Activated CD8-positive, alpha-beta memory T cell treated with anti-CD3 and anti-CD28 coated beads, Interleukin-2, amount 10 ng/mL, durations not matched to agents 7 days and 5 days (primary cell): ENCODE measurements around the gene UNC13A. TPM values are rescaled to one million over a fixed set of nuclear protein-coding genes. Genes with fewer than 3 reads are reported as not detected.
A peak's percentile ranks its signal among the peaks of the same experiment; 100 is the strongest.

Experiments
- ATAC-seq: fragments of 150-1000 bp; cut with Tn5 transposase; one replicate; pipeline ENCODE4 v1.10.0; 2021; ENCODE audit warnings: moderate library complexity
- CTCF ChIA-PET: fragments of 350-600 bp; sonication (Branson Sonifier 250); formaldehyde crosslinking; loops from one replicate; lab custom pipeline; 2021; ENCODE audit warnings: antibody characterized with exemption; lab: Charles Lee
- DNase-seq: peaks from one replicate; pipeline ENCODE4 v3.0.0-alpha.2; 2020
- H3K27ac Mint-ChIP-seq: one replicate; pipeline ENCODE4 v1.8.0; 2021; ENCODE audit warnings: mild to moderate bottlenecking, mixed read lengths
- H3K27me3 Mint-ChIP-seq: one replicate; pipeline ENCODE4 v1.8.0; 2021; ENCODE audit warnings: mixed read lengths
- H3K36me3 Mint-ChIP-seq: one replicate; pipeline ENCODE4 v1.8.0; 2021; ENCODE audit warnings: mild to moderate bottlenecking, mixed read lengths
- H3K4me1 Mint-ChIP-seq: one replicate; pipeline ENCODE4 v1.8.0; 2021; ENCODE audit warnings: mixed read lengths
- H3K4me3 Mint-ChIP-seq: one replicate; pipeline ENCODE4 v1.8.0; 2021; ENCODE audit warnings: mild to moderate bottlenecking, moderate library complexity, mixed read lengths
- H3K9me3 Mint-ChIP-seq: one replicate; pipeline ENCODE4 v1.8.0; 2022; ENCODE audit warnings: low read depth, mixed read lengths
- total RNA-seq, 2 experiments: library from RNA; stranded (reverse); gene quantifications; one replicate each; pipeline ENCODE4 v1.2.3, GENCODE V29; 2021

UNC13A gene
- total RNA-seq, 2 experiments from 2014 or later, result 0.02 to 0.18 TPM

- Mint-ChIP-seq H3K27ac (no peak overlapping the region), H3K4me3 (no peak overlapping the region), H3K4me1 (peaks cover 13% of the 10 kb centered on the region), H3K27me3 (no peaks in the 10 kb centered on the region), H3K36me3 (no peaks in the 10 kb centered on the region), H3K9me3 (no peaks in the 10 kb centered on the region)
- no peak for DNase-seq
- ATAC-seq, result no peak
- CTCF ChIA-PET, result no interaction called here
Observed at GRCh38 chr19:17626456-17627015, 61.6 kb downstream of the UNC13A start.

GRCh38 chr19:17625980-17626379, 62.2 kb downstream of the UNC13A start:
- no peak for ATAC-seq
- no peaks in the 10 kb centered on the region for H3K9me3 Mint-ChIP-seq
- CTCF ChIA-PET, result no interaction called here
- H3K27ac Mint-ChIP-seq, result no peak overlapping the region
- H3K4me1 Mint-ChIP-seq, result peaks cover 17% of the 10 kb centered on the region
- no peaks in the 10 kb centered on the region for H3K27me3 Mint-ChIP-seq
- H3K4me3 Mint-ChIP-seq, result no peak overlapping the region
- H3K36me3 Mint-ChIP-seq, result no peaks in the 10 kb centered on the region
- DNase-seq, result no peak

GRCh38 chr19:17625043-17625442, 63.1 kb downstream of the UNC13A start:
- H3K36me3 Mint-ChIP-seq, result no peaks in the 10 kb centered on the region
- no peak overlapping the region for H3K4me3 Mint-ChIP-seq
- peaks cover 18% of the 10 kb centered on the region for H3K4me1 Mint-ChIP-seq
- H3K27ac Mint-ChIP-seq, result no peak overlapping the region
- DNase-seq, result no peak
- no peak for ATAC-seq
- no peaks in the 10 kb centered on the region for H3K27me3 Mint-ChIP-seq
- no peaks in the 10 kb centered on the region for H3K9me3 Mint-ChIP-seq
- CTCF ChIA-PET, result no interaction called here

- no peaks in the 10 kb centered on the region for H3K36me3 Mint-ChIP-seq
- ATAC-seq (no peak), DNase-seq (no peak)
- no peak overlapping the region for H3K4me3 Mint-ChIP-seq
- CTCF ChIA-PET, result no interaction called here
- no peaks in the 10 kb centered on the region for H3K9me3 Mint-ChIP-seq
- H3K27me3 Mint-ChIP-seq, result no peaks in the 10 kb centered on the region
- no peak overlapping the region for H3K27ac Mint-ChIP-seq
- H3K4me1 Mint-ChIP-seq, result peaks cover 18% of the 10 kb centered on the region
Observed at GRCh38 chr19:17624314-17624991, 63.7 kb downstream of the UNC13A start.

GRCh38 chr19:17623224-17623935, 64.8 kb downstream of the UNC13A start:
- CTCF ChIA-PET, result interaction anchor here (1.5 to 2.6 kb wide), 3 partner anchors 19 to 182 kb away, joined by 5 to 13 read pairs (median 5); no protein-coding TSS in a partner anchor
- Mint-ChIP-seq H3K4me1 (peaks cover 18% of the 10 kb centered on the region), H3K27me3 (peaks cover 6% of the 10 kb centered on the region), H3K4me3 (no peak overlapping the region), H3K36me3 (no peaks in the 10 kb centered on the region), H3K9me3 (no peaks in the 10 kb centered on the region), H3K27ac (no peak overlapping the region)
- DNase-seq (no peak), ATAC-seq (no peak)

- Mint-ChIP-seq H3K36me3 (no peaks in the 10 kb centered on the region), H3K4me1 (peaks cover 18% of the 10 kb centered on the region), H3K4me3 (no peak overlapping the region), H3K27me3 (peaks cover 23% of the 10 kb centered on the region), H3K9me3 (no peaks in the 10 kb centered on the region), H3K27ac (no peak overlapping the region)
- no peak for DNase-seq
- ATAC-seq, result no peak
- CTCF ChIA-PET, result interaction anchor here (2.1 kb wide), 1 partner anchor 14 kb away, joined by 16 read pairs; no protein-coding TSS in a partner anchor
Observed at GRCh38 chr19:17620696-17621095, 67.5 kb downstream of the UNC13A start.

- H3K36me3 Mint-ChIP-seq, result no peaks in the 10 kb centered on the region
- DNase-seq (no peak), ATAC-seq (no peak)
- no peak overlapping the region for H3K27ac Mint-ChIP-seq
- no peaks in the 10 kb centered on the region for H3K9me3 Mint-ChIP-seq
- CTCF ChIA-PET, result interaction anchor here (0.5 to 0.7 kb wide), 2 partner anchors 11 to 912 kb away, joined by 3 read pairs; no protein-coding TSS in a partner anchor
- peaks cover 18% of the 10 kb centered on the region for H3K4me1 Mint-ChIP-seq
- peaks cover 23% of the 10 kb centered on the region for H3K27me3 Mint-ChIP-seq
- H3K4me3 Mint-ChIP-seq, result no peak overlapping the region
Observed at GRCh38 chr19:17618936-17619335, 69.2 kb downstream of the UNC13A start.

GRCh38 chr19:17618281-17618903, 69.8 kb downstream of the UNC13A start:
- no peak for ATAC-seq
- Mint-ChIP-seq H3K36me3 (no peaks in the 10 kb centered on the region), H3K9me3 (no peaks in the 10 kb centered on the region), H3K4me1 (peaks cover 18% of the 10 kb centered on the region), H3K4me3 (no peak overlapping the region), H3K27me3 (peaks cover 23% of the 10 kb centered on the region), H3K27ac (no peak overlapping the region)
- CTCF ChIA-PET, result no interaction called here
- DNase-seq, result no peak

- H3K27me3 Mint-ChIP-seq, result peaks cover 23% of the 10 kb centered on the region
- peaks cover 16% of the 10 kb centered on the region for H3K4me1 Mint-ChIP-seq
- no peak overlapping the region for H3K4me3 Mint-ChIP-seq
- DNase-seq (no peak), ATAC-seq (no peak)
- H3K27ac Mint-ChIP-seq, result no peak overlapping the region
- CTCF ChIA-PET, result interaction anchor here (2.6 kb wide), 1 partner anchor 11 kb away, joined by 6 read pairs; no protein-coding TSS in a partner anchor
- no peaks in the 10 kb centered on the region for H3K36me3 Mint-ChIP-seq
- no peaks in the 10 kb centered on the region for H3K9me3 Mint-ChIP-seq
Observed at GRCh38 chr19:17617807-17618192, 70.4 kb downstream of the UNC13A start.

GRCh38 chr19:17616961-17617806, 71.0 kb downstream of the UNC13A start:
- Mint-ChIP-seq H3K9me3 (no peaks in the 10 kb centered on the region), H3K36me3 (no peaks in the 10 kb centered on the region), H3K27ac (no peak overlapping the region), H3K4me1 (peaks cover 10% of the 10 kb centered on the region), H3K4me3 (no peak overlapping the region), H3K27me3 (peaks cover 26% of the 10 kb centered on the region)
- CTCF ChIA-PET, result interaction anchor here (2.6 kb wide), 1 partner anchor 11 kb away, joined by 6 read pairs; no protein-coding TSS in a partner anchor
- DNase-seq (no peak), ATAC-seq (no peak)

- Mint-ChIP-seq H3K9me3 (no peaks in the 10 kb centered on the region), H3K4me3 (no peak overlapping the region), H3K27me3 (peaks cover 29% of the 10 kb centered on the region), H3K27ac (no peak overlapping the region), H3K4me1 (peaks cover 5% of the 10 kb centered on the region), H3K36me3 (no peaks in the 10 kb centered on the region)
- CTCF ChIA-PET, result interaction anchor here (2.6 kb wide), 1 partner anchor 10 kb away, joined by 6 read pairs; no protein-coding TSS in a partner anchor
- ATAC-seq, result no peak
- DNase-seq, result no peak
Observed at GRCh38 chr19:17616686-17616960, 71.5 kb downstream of the UNC13A start.

GRCh38 chr19:17615889-17616685, 72.1 kb downstream of the UNC13A start:
- H3K27ac Mint-ChIP-seq, result no peak overlapping the region
- CTCF ChIA-PET, result interaction anchor here (2.6 kb wide), 1 partner anchor 10 kb away, joined by 6 read pairs; no protein-coding TSS in a partner anchor
- H3K4me1 Mint-ChIP-seq, result peaks cover 1% of the 10 kb centered on the region
- ATAC-seq (peak; percentile 29), DNase-seq (no peak)
- no peak overlapping the region for H3K4me3 Mint-ChIP-seq
- H3K36me3 Mint-ChIP-seq, result no peaks in the 10 kb centered on the region
- no peaks in the 10 kb centered on the region for H3K9me3 Mint-ChIP-seq
- H3K27me3 Mint-ChIP-seq, result peaks cover 29% of the 10 kb centered on the region
